Caki2 (cell line): ENCODE results near the gene TDRD12. TPM values are rescaled to one million over a fixed set of nuclear protein-coding genes. Genes with fewer than 3 reads are reported as not detected.
"Not testable (repeated sequence)": the region's sequence is repeated elsewhere in the genome, so short reads cannot be mapped to it uniquely, and the experiment has no call there.

ENCODE experiments used
- DNase-seq: peaks from one replicate; pipeline ENCODE4 v3.0.0-alpha.2; 2015; ENCODE audit warnings: low read depth
- in situ Hi-C: cut with HindIII; loops from 2 replicates; pipeline ENCODE4 v1.10.0; 2016; ENCODE audit warnings: low sequenced_read_pairs, low pct_unique_long_range_greater_than_20kb, mixed read lengths
- total RNA-seq: library from RNA; depleted of rRNA; stranded (reverse); fragments of >200 nt; shearing (Covaris generic); gene quantifications from 2 replicates; pipeline ENCODE4 v1.2.3, GENCODE V29; 2014; ENCODE audit warnings: low replicate concordance

Gene TDRD12
- total RNA-seq, 1 experiment from 2014 or later, result 4.4 TPM

DNA sequence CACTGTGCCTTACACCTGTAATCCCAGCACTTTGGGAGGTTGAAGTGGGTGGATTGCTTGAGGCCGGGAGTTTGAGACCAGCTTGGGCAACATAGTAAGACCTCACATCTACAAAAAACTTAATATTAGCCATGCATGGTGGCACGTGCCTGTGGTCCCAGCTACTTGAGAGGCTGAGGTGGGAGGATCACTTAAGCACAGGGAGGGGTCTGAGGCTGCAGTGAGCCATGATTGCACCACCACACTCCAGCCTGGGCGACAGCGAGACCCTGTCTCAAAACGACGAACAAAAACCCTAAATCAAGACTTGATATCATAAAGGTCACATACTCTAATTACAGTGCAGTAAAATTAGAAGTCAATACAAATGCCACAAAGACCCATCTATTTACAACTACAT is 132.6 kb downstream of the TDRD12 start:
- DNase-seq, result no peak
- in situ Hi-C loops, result no loop called here

DNA sequence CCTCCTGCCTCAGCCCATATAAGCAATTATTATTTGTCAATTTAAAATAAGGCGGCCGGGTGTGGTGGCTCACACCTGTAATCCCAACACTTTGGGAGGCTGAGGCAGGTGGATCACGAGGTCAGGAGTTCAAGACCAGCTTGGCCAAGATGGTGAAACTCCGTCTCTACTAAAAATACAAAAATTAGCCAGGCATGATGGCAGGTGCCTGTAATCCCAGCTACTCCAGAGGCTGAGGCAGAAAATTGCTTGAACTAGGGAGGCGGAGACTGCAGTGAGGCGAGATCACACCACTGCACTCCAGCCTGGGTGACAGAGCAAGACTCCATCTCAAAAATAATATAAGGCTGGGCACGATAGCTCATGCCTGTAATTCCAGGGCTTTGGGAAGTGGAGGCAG is 137.3 kb downstream of the TDRD12 start:
- DNase-seq, in situ Hi-C loops: not testable (repeated sequence)

DNA sequence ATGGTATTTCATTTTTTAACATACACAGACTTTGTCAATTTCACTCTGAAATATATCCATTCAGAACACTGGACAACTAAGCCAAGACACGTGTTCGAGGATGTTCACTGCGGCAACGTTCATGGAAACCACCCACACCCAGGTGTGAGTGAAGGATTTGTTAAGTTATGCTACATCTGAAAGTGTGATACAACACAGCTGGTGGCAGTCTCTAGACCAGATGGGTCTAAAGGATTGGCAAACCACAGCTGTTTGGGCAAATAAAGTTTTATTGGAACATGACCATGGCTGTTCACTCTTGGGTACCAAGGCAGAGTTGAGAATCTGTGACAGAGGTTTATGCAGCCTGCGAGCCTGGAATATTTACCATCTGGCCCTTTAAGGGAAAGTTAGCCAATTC is 138.0 kb downstream of the TDRD12 start:
- no peak for DNase-seq
- in situ Hi-C loops, result no loop called here

DNA sequence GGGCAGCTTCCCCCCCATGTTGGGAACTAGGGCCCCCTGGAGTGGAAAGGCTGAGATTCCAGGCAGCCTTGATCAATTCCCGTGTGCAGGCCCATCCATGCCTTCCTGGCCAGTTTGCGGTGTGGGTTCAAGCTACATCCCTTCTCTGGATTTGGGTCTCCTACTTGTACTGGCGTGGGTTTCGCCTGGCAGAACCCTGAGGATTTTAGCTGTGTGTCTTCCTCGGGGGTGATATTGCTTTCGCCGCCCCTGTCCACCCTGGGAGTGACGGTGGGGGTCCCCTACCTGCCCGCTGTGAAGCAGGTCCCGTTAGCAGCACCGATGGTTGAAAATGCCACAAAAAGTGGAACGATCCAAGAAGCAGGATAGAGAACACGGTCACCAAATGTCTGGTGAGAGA is 138.6 kb downstream of the TDRD12 start:
- in situ Hi-C loops, result no loop called here
- DNase-seq, result no peak

DNA sequence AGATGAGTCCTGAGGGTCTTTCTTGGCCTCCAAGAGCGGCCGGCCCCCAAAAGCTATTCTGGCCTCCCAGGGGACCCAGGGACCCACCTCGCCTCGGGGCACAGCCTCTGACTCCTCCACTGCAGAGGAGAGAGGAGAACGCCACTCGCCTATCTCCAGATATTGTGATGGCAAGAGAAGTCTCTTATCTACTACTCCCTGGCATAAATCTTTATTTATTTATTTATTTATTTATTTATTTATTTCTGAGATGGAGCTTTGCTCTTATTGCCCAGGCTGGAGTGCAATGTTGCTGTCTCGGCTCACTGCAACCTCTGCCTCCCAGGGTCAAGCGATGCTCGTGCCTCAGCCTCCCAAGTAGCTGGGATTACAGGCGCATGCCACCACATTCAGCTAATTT is 139.0 kb downstream of the TDRD12 start:
- DNase-seq, result no peak
- in situ Hi-C loops, result no loop called here

DNA sequence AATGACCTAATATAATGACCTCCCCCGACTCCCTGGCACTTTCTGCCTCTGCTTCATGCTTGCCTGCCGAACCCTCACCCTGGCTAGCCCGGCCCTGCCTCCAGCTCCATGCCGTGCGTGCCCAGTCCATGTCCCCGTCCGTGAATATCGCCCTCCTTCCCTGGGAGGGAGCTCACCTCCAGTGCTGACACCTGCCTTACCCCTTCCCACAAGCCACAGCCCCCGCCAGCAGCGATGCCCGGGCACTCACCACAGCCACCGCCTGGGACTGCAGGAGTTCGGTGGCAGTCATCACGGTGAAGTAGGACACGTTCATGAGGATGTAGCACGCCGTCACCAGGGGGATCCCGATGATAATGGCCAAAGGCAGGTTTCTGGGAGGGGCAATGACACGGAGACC is 140.0 kb downstream of the TDRD12 start:
- in situ Hi-C loops, result no loop called here
- no peak for DNase-seq

DNA sequence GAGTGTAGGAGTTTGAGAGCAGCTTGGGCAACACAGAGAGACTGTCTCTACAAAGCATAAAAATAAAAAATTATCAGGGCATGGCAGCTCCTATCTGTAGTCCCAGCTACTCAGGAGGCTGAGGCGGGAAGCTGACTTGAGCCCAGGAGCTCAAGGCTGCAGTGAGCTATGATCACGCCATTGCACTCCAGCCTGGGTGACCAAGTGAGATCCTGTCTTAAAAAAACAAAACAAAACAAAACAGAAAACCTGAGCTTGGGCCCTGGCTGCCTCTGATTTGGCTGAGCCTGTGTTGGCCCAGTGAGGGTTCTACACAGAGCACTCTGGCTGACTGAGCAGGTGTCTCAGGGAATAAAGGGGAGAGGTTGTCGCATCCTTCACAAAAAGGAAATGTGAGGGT is 142.0 kb downstream of the TDRD12 start:
- DNase-seq, result no peak
- in situ Hi-C loops, result no loop called here

DNA sequence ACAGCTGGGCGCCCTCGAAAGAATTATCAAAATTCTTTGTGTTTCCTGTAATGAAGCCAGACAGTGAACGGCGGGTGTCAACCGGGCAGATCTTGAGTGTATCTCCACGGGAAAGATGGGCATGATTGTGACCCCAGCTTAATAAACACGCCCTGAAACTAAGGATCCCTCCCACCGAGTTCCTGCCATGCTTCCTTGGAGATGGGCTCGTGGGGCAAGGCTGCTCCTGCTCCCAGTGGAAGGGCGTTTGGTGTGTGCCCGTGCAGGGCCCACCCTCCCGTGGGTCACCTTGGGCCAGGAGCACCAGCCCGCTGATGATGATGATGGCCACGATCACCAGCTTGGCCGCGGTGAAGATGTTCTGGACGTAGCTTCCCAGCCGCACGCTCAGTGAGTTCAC is 142.6 kb downstream of the TDRD12 start:
- DNase-seq, result no peak
- in situ Hi-C loops, result no loop called here

DNA sequence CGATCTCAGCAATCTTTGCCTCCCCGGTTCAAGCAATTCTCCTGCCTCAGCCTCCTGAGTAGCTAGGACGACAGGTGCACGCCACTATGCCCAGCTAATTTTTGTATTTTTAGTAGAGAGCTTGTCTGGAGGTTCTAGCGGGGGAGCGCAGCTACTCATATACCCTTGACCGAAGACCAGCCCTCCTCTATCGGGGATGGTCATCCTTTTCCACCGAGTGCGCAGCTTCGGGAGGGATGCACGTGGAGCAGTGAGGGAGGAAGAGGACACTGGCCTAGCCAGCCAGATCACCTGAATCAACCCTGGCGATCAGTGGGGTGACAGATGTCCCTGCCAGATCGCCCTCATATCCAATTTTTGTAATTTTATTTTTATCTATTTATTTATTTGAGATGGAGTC is 143.2 kb downstream of the TDRD12 start:
- DNase-seq, result no peak
- in situ Hi-C loops, result no loop called here

DNA sequence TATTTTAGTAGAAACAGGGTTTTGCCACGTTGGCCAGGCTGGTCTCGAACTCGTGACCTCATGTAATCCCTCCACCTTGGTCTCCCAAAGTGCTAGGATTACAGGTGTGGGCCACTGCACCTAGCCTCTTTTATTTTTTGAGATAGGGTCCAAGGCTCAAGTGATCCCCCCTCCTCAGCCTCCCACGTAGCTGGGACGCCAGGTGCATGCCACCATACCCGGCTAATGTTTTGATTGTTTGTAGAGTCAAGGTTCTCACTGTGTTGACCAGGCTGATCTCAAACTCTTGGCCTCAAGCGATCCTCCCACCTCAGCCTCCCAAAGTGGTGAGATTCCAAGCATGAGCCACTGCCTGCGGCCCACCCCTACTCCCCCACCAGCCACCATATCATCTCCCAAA is 143.7 kb downstream of the TDRD12 start:
- no peak for DNase-seq
- in situ Hi-C loops, result no loop called here

DNA sequence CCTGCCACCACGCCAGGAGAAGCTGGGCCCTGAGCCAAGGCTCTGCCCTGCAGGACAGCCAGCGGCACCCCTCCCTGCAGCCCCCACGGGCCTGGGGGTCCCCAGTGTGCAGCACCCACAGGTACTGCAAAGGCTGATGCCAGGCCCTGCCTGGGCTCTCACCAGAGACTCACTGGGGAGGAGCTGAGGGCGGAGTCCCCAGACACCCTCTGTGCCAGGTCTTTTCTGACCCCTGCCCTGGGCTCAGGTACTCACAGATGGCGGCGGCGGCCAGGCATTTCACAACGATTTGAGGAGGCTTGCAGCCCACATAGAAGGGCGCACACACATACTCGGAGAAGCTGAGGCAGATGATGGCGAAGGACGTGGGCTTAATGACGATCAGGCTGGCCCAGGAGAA is 144.3 kb downstream of the TDRD12 start:
- DNase-seq, result no peak
- in situ Hi-C loops, result no loop called here

DNA sequence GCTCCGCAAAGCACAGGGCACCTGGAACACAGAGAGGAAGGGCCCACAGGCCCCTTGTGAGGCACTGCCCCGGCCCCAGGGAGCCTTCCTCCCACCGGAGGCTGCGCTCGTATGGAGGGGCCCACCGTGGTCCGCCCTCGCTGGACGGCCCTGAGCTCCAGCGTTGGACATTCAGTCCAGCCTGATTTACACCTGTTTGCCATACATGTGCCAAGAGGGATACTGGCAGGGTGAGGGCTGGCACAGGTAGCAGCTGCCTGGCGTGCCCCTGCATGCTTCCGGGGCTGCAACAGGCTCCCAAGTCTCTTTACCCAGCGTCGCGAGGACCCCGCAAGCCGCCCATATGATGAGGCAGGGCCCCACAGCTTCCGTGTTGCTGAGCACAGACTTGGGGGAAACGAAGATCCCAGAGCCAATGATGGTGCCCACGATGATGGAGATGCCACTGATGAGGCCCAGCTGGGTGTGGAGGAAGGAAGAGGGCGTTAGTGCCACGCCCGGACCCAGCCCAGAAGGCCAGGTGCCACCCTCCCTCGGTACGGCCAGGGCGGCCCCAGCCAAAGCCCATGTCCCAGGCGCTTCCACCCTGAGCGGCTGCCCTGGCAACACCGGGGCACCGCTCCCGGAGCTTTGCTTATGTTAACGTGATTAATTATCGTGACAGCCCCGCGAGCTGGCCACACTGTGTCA is 144.9 kb downstream of the TDRD12 start:
- in situ Hi-C loops, result no loop called here
- no peak for DNase-seq

DNA sequence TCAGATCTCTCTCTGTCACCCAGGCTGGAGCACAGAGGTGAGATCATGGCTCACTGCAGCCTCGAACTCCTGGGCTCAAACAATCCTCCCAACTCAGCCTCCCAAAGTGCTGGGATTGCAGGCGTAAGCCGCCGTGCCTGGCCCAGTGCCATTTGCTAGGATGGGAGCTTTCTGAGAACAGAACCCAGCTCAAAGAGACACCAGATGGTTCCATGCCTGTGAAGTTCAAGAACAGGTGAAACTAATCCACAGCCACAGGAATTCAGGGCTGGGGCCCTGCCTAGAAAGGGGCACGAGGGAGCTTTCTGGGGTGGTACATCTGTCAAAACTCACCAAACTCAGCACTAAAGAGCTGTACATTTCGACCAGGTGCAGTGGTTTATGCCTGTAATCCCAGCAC is 145.8 kb downstream of the TDRD12 start:
- no peak for DNase-seq
- in situ Hi-C loops, result no loop called here

DNA sequence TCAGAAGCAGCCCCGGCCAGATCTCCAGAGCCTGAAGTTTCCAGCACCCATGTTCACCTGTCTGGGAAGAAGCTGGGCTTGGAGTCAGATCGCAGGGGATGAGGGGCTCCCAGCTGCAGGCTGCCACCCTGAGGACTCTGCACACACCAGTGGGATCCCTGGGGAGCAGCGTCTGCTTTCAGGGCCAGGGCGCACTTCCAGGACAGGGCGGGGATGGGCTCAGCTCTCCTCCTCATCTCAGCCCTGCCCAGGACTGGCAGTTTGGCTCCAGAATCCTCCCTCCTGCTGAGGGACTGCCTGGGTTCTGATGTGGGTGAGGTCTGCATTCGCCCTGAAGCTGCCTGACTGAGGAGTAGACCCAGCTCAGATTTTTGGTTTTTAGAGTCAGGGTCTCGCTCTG is 146.5 kb downstream of the TDRD12 start:
- in situ Hi-C loops, result no loop called here
- DNase-seq, result no peak

DNA sequence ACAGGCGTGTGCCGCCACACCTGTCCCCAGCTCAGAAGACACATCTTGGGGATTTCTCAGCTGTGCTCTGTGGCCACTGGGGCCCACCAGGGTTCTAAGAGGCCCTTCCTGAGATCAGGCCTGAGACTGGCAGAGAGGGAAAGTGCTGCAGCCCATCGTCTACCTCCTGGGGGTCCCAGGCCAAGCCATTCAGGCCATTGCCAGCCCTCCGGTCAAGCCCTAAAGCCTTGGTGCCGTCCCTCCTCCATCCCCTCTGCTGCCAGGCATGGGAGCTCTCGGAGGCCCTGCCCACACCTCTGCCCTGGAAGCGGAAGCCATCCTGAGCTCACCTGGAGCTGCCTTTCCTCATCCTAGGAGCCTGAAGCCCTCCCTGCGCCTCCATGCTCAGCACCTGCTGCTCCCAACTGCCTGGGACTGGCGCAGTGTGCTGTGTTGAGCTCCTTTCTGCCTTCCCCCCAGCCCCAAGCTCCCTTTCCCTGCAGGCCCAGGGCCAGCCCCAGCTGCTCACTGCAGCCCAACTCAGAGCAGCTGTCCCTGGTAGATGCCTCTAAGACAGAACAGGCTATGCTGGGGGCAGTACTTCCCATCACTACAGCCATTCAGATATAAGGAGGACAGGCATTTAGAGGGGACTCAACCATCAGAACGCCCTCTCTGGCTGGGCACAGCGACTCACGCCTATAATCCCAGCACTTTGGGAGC is 147.1 kb downstream of the TDRD12 start:
- DNase-seq, result no peak
- in situ Hi-C loops, result no loop called here

DNA sequence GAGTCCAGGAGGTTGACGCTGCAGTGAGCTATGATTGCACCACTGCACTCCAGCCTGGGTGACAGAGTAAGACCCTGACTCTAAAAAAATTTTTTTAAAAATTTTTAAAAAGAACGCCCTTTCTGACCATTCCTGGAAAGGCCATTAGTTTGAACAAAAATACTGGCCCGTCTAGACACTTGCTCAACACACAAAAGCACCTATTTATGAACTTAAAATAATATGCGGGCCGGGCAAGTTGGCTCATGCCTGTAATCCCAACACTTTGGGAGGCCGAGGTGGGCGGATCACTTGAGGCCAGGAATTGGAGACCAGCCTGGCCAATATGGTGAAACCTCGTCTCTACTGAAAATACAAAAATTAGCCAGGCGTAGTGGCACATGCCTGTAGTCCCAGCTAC is 147.9 kb downstream of the TDRD12 start:
- DNase-seq, in situ Hi-C loops: not testable (repeated sequence)

DNA sequence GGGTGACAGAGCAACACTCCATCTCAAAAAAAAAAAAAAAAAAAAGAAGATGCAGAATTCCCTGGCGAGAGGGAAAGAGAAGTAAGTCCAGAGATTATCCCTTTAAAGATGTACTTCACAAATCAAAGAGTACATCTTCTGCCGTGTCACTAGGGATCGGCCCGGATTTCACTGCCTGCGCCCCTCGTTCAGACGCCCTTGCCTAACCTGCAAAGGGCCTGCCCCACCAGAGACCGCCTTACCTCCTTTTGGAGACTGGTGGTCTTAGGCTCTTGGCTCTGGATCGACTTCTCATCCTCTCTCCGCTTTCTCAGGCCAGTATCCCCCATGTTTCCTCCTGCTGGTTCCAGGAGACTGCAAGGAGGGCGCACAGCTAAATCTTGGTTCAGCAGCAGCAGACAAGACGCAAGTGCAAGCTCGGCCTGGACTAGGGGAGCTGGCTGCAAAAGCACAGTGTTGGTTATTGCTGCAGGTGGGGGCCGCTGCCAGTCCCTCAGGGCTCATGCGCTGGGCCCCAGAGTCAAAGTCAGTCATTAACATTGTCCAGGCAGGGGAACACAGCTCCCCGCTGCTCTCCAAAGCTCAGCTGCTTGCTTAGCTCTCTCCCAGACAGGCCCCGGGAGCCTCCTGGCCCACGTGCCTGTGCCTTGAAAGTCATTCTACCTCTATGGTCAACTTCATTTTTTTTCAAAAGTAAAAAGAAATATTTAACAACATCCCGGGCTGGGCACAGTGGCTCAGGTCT is 148.8 kb downstream of the TDRD12 start:
- in situ Hi-C loops, result no loop called here

DNA sequence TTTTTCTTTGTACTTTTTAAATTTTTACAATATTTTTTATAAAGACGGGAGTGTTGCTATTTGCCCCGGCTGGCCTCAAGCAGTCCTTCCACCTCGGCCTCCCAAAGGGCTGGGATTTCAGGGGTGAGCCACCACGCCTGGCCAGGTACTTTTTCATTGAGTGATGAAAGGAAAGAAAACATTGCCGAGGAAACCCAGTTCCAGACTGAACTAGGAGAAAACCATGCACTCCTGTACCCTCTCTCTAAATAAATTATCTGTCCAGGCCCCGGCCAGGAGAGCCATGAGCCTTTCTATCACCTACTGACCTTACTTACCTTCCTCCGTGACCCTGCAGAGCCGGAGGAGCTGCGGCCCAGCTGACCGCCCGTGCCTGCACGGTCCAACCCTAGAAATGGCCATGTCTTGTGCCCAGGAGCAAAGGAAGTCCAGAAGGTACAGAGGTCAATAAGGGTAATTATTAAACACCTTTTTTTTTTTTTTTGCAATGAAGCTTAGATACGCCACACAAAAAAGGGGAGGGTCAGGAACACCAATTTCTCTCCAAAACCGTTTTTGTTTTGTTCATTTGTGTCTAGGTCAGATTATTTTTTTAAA is 149.9 kb downstream of the TDRD12 start, which contains the start of gene SLC7A9:
Gene SLC7A9 (minus strand): TSS at position 399 of the 597 bp plus-strand sequence. CDS start 1,233 bp downstream, outside the sequence.
- no peak for DNase-seq
- in situ Hi-C loops, result no loop called here

More for the DNA sequence above, 148.8 kb downstream of the TDRD12 start:
- DNase-seq, result no peak
